Measurements from ENCODE around the gene HS6ST1.

HS6ST1 gene

GRCh38 chr2:128317181-128317898 lies 1.3 kb downstream of the HS6ST1 start:
- TF ChIP-seq POLR2AphosphoS5 (IDR thresholded peaks at IDR 0.05; ENCODE audit: low read depth, low read length) (no peak), POLR2A (IDR thresholded peaks at IDR 0.05; ENCODE audit: low read depth, low read length) (no peak), TAF1 (IDR thresholded peaks at IDR 0.05; ENCODE audit: borderline replicate concordance, low read depth, low read length) (no peak)
- DNase-seq (ENCODE audit: insufficient read length): peak; percentile 75
- FAIRE-seq: peak; percentile 81

- no peak for FAIRE-seq
Measured at GRCh38 chr2:128316777-128317180, 1.9 kb downstream of the HS6ST1 start.

GRCh38 chr2:128315829-128316776 lies 2.6 kb downstream of the HS6ST1 start:
- DNase-seq (ENCODE audit: insufficient read length): peak; percentile 22
- FAIRE-seq: no peak

More at GRCh38 chr2:128316777-128317180, 1.9 kb downstream of the HS6ST1 start:
- no peak for TF ChIP-seq TAF1 (IDR thresholded peaks at IDR 0.05; ENCODE audit: borderline replicate concordance, low read depth, low read length)
- TF ChIP-seq POLR2A (IDR thresholded peaks at IDR 0.05; ENCODE audit: low read depth, low read length): no peak
- no peak for TF ChIP-seq POLR2AphosphoS5 (IDR thresholded peaks at IDR 0.05; ENCODE audit: low read depth, low read length)
- DNase-seq (ENCODE audit: insufficient read length): peak; percentile 14

GRCh38 chr2:128315122-128315828 lies 3.4 kb downstream of the HS6ST1 start:
- no peak for FAIRE-seq

More at GRCh38 chr2:128315829-128316776, 2.6 kb downstream of the HS6ST1 start:
- TF ChIP-seq TAF1 (IDR thresholded peaks at IDR 0.05; ENCODE audit: borderline replicate concordance, low read depth, low read length) (no peak), POLR2AphosphoS5 (IDR thresholded peaks at IDR 0.05; ENCODE audit: low read depth, low read length) (no peak), POLR2A (IDR thresholded peaks at IDR 0.05; ENCODE audit: low read depth, low read length) (no peak)

GRCh38 chr2:128314348-128315121 lies 4.1 kb downstream of the HS6ST1 start:
- TF ChIP-seq TAF1 (IDR thresholded peaks at IDR 0.05; ENCODE audit: borderline replicate concordance, low read depth, low read length): no peak
- no peak for TF ChIP-seq POLR2AphosphoS5 (IDR thresholded peaks at IDR 0.05; ENCODE audit: low read depth, low read length)
- TF ChIP-seq POLR2A (IDR thresholded peaks at IDR 0.05; ENCODE audit: low read depth, low read length): no peak
- no peak for DNase-seq (ENCODE audit: insufficient read length)
- FAIRE-seq: no peak

More at GRCh38 chr2:128315122-128315828, 3.4 kb downstream of the HS6ST1 start:
- no peak for TF ChIP-seq POLR2A (IDR thresholded peaks at IDR 0.05; ENCODE audit: low read depth, low read length)
- TF ChIP-seq TAF1 (IDR thresholded peaks at IDR 0.05; ENCODE audit: borderline replicate concordance, low read depth, low read length): no peak
- TF ChIP-seq POLR2AphosphoS5 (IDR thresholded peaks at IDR 0.05; ENCODE audit: low read depth, low read length): no peak
- DNase-seq (ENCODE audit: insufficient read length): peak; percentile 7

- DNase-seq (ENCODE audit: insufficient read length) (no peak), FAIRE-seq (no peak)
- no peak for TF ChIP-seq POLR2A (IDR thresholded peaks at IDR 0.05; ENCODE audit: low read depth, low read length)
- TF ChIP-seq POLR2AphosphoS5 (IDR thresholded peaks at IDR 0.05; ENCODE audit: low read depth, low read length): no peak
- no peak for TF ChIP-seq TAF1 (IDR thresholded peaks at IDR 0.05; ENCODE audit: borderline replicate concordance, low read depth, low read length)
Measured at GRCh38 chr2:128313931-128314347, 4.7 kb downstream of the HS6ST1 start.

- peak; percentile 15 for DNase-seq (ENCODE audit: insufficient read length)
- no peak for TF ChIP-seq POLR2A (IDR thresholded peaks at IDR 0.05; ENCODE audit: low read depth, low read length)
- TF ChIP-seq TAF1 (IDR thresholded peaks at IDR 0.05; ENCODE audit: borderline replicate concordance, low read depth, low read length): no peak
- no peak for TF ChIP-seq POLR2AphosphoS5 (IDR thresholded peaks at IDR 0.05; ENCODE audit: low read depth, low read length)
- FAIRE-seq: no peak
Measured at GRCh38 chr2:128313091-128313836, 5.4 kb downstream of the HS6ST1 start.

GRCh38 chr2:128312411-128312810 lies 6.3 kb downstream of the HS6ST1 start:
- FAIRE-seq: no peak
- TF ChIP-seq TAF1 (IDR thresholded peaks at IDR 0.05; ENCODE audit: borderline replicate concordance, low read depth, low read length) (no peak), POLR2A (IDR thresholded peaks at IDR 0.05; ENCODE audit: low read depth, low read length) (no peak), POLR2AphosphoS5 (IDR thresholded peaks at IDR 0.05; ENCODE audit: low read depth, low read length) (no peak)

GRCh38 chr2:128311755-128312341 lies 6.8 kb downstream of the HS6ST1 start:
- peak; percentile 8 for DNase-seq (ENCODE audit: insufficient read length)
- FAIRE-seq: no peak
- TF ChIP-seq POLR2AphosphoS5 (IDR thresholded peaks at IDR 0.05; ENCODE audit: low read depth, low read length) (no peak), TAF1 (IDR thresholded peaks at IDR 0.05; ENCODE audit: borderline replicate concordance, low read depth, low read length) (no peak), POLR2A (IDR thresholded peaks at IDR 0.05; ENCODE audit: low read depth, low read length) (no peak)

More at GRCh38 chr2:128312411-128312810, 6.3 kb downstream of the HS6ST1 start:
- no peak for DNase-seq (ENCODE audit: insufficient read length)
